ENCODE data around the gene ANGEL1. TPM values are rescaled to one million over a fixed set of nuclear protein-coding genes. Genes with fewer than 3 reads are reported as not detected.
A peak's percentile ranks its signal among the peaks of the same experiment; 100 is the strongest.

The ANGEL1 gene
- total RNA-seq, 4 donors from 2014 or later = 21.6 to 27.7 (median 26.1) TPM

DNA sequence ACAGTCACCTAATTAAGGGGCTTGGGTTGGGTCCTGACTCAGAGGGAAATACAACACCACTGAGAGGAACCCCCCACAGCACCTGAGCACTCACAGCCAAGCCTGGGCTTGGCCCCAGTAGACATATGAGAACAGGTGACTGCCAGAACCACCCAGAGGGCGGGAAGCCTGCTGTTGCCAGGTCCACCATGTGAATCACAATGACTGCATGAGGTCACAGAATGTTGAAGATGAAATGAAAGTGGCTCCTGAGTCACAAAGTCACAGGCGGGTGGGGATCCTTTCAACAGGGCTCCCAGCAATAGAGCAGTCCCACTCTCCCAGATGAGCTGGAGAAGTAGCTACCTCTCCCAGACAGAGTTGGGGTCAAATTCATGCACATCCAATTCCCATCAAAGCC is 13.4 kb upstream of the ANGEL1 start, which contains the start of gene LRRC74A:
Gene LRRC74A (plus strand): TSS at position 287 of the 400 bp plus-strand sequence. CDS start 290 bp downstream, outside the sequence.
- Histone ChIP-seq H3K27me3 (no peaks in the 10 kb centered on the region), H3K4me3 (no peak within 1 kb of the TSS), H3K36me3 (no peaks in the 10 kb centered on the region), H3K27ac (peak within 1 kb of the TSS in 2 of 4 donors; percentile 81 to 85), H3K4me1 (peaks cover 0 to 39% (median 24%) of the 10 kb centered on the region in 4 donors), H3K9me3 (no peaks in the 10 kb centered on the region)
- 94 to 100% methylated on average over 2 of the region's 2 CpGs for WGBS, 2 donors
- no peak for TF ChIP-seq EP300 (IDR thresholded peaks at IDR 0.05)
- TF ChIP-seq, protein P1, sequence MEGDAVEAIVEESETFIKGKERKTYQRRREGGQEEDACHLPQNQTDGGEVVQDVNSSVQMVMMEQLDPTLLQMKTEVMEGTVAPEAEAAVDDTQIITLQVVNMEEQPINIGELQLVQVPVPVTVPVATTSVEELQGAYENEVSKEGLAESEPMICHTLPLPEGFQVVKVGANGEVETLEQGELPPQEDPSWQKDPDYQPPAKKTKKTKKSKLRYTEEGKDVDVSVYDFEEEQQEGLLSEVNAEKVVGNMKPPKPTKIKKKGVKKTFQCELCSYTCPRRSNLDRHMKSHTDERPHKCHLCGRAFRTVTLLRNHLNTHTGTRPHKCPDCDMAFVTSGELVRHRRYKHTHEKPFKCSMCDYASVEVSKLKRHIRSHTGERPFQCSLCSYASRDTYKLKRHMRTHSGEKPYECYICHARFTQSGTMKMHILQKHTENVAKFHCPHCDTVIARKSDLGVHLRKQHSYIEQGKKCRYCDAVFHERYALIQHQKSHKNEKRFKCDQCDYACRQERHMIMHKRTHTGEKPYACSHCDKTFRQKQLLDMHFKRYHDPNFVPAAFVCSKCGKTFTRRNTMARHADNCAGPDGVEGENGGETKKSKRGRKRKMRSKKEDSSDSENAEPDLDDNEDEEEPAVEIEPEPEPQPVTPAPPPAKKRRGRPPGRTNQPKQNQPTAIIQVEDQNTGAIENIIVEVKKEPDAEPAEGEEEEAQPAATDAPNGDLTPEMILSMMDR (IDR thresholded peaks at IDR 0.05) = no peak
- no peak for TF ChIP-seq POLR2A (IDR thresholded peaks at IDR 0.05)
- no peak for DNase-seq (ENCODE audit: low spot score in 2 of 2)

DNA sequence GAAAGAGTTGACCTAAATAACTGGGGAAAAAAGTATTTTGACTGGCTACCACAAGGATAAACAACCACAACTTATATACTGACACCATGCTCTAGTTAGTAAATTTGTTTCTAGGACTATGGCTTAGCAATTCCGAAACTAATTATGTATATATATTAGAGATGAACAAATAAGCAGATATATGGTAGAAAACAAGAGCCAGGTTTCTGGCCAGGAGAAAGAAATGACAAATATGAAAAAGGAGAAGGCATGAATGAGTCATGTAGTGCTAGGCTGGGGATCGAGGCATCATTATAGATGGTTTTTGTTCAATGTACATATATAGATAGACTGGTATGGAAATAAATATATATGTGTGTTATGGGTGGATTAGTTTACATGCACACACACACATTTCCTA is 8.0 kb upstream of the ANGEL1 start:
- TF ChIP-seq EP300 (IDR thresholded peaks at IDR 0.05) (no peak), POLR2A (IDR thresholded peaks at IDR 0.05) (no peak)
- TF ChIP-seq, protein P1 (IDR thresholded peaks at IDR 0.05) = no peak
- whole genome bisulfite sequencing, 2 donors = 83 to 92% methylated on average over 2 of the region's 2 CpGs
- DNase-seq (ENCODE audit: low spot score in 2 of 2) = no peak
- no peaks in the 10 kb centered on the region for H3K36me3 ChIP-seq
- H3K27me3 ChIP-seq = no peaks in the 10 kb centered on the region
- H3K9me3 ChIP-seq = no peaks in the 10 kb centered on the region
- no peak overlapping the region for H3K4me3 ChIP-seq
- no peak overlapping the region for H3K27ac ChIP-seq
- no peaks in the 10 kb centered on the region for H3K4me1 ChIP-seq

DNA sequence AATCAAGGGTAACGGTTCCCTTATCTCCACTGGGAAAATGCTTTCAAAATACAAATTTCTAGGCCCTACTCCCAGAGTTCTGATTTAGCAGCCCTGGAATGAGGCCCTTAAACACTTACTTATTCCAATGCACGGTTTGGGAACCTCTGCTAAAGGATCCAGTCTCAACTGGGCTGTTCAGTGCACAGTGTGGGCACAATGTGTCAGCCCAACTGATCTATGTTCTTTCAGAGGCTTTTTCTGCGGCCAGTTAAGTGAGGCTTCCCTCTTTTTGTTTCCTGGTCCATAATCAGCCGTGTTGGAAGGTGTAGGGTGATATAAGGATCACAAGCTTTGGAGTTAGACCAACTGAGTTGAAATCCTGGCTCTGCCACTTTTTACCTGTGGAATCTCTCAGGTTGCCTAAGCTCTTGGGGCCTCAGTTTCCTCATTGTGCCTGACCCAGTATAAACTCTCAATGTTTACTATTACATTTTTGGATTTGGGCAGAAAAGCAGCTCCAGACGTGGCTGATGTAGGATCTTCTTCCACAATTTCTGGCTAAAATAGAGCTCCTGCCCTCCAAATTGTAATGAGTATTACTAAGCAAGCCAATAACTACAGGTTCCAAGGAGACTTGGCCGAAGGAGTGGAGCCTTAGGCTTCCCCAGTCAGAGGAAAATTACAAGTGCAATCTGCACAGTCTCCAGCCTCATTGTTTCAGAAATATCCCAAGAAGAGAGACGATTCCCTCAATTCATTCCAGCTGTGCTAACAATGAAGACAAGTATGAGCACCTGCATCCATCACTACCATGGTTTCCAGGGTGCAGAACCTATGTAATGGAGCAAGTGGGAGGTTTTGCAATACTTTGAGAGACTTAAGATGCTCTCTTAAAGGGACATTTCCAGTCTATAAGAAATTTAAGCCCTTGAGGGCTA is 2.3 kb upstream of the ANGEL1 start:
- 58 to 64% methylated on average over 7 of the region's 7 CpGs for WGBS, 2 donors
- TF ChIP-seq EP300 (IDR thresholded peaks at IDR 0.05) (no peak), POLR2A (IDR thresholded peaks at IDR 0.05) (no peak)
- TF ChIP-seq, protein P1 (IDR thresholded peaks at IDR 0.05) = no peak
- no peak for DNase-seq (ENCODE audit: low spot score in 2 of 2)
- no peaks in the 10 kb centered on the region for H3K9me3 ChIP-seq
- no peaks in the 10 kb centered on the region for H3K27me3 ChIP-seq
- peaks cover 0 to 32% (median 9%) of the 10 kb centered on the region in 4 donors for H3K4me1 ChIP-seq
- peak overlapping the region in 1 of 4 donors; percentile 60 for H3K27ac ChIP-seq
- H3K4me3 ChIP-seq = no peak overlapping the region
- no peaks in the 10 kb centered on the region for H3K36me3 ChIP-seq

DNA sequence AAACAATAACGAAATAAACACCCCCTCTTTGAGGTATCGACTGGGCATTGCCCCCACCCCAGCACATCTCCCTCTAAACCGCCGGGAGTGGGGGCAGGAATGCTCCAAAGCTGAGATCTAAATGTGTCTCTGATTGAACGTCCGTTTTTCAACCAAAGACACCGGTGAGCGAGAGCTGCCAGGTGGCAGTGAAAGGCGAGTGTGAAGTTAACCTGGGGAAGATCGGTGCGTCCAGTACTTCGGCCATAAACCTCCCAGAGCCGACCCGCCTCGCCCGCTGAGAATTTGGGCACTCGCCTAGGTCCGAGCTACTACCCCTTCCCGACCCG is 625 bp downstream of the ANGEL1 start:
- 0 to 1% methylated on average over 20 of the region's 20 CpGs for WGBS, 2 donors
- TF ChIP-seq, protein P1 (IDR thresholded peaks at IDR 0.05) = no peak
- TF ChIP-seq EP300 (IDR thresholded peaks at IDR 0.05) (no peak), POLR2A (IDR thresholded peaks at IDR 0.05) (no peak)
- H3K4me1 ChIP-seq = peaks cover 0 to 35% (median 9%) of the 10 kb centered on the region in 4 donors
- peaks cover 0 to 24% (median 0%) of the 10 kb centered on the region in 3 donors for H3K36me3 ChIP-seq
- H3K4me3 ChIP-seq = peak overlapping the region; percentile 74 to 88 (median 80)
- peak overlapping the region; percentile 78 to 95 (median 90) for H3K27ac ChIP-seq
- H3K9me3 ChIP-seq = no peaks in the 10 kb centered on the region
- no peaks in the 10 kb centered on the region for H3K27me3 ChIP-seq
- DNase-seq (ENCODE audit: low spot score in 2 of 2) = no peak

DNA sequence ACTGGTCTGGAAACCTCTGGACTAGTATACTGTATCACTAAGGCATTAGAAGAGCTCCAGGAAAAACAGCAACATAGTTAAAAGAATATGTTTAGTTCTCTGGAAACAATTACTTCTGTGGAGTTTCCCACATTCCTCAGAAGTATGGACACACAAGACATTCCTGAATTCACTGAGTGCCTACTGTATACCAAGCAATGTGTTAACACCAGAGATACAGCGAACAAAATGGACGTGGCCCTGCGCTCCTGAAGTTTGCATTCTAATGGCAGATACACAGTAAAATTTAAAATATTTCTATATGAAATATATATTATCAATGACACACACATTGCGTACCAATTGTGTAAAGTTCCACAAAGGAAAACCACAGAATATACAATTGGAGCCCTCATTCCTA is 1.1 kb downstream of the ANGEL1 start:
- DNase-seq (ENCODE audit: low spot score in 2 of 2) = no peak
- Histone ChIP-seq H3K27me3 (no peaks in the 10 kb centered on the region), H3K4me1 (peaks cover 0 to 35% (median 9%) of the 10 kb centered on the region in 4 donors), H3K9me3 (no peaks in the 10 kb centered on the region), H3K4me3 (peak overlapping the region; percentile 74 to 88 (median 80)), H3K27ac (peak overlapping the region; percentile 78 to 95 (median 90)), H3K36me3 (peaks cover 0 to 29% (median 0%) of the 10 kb centered on the region in 3 donors)
- TF ChIP-seq EP300 (IDR thresholded peaks at IDR 0.05) = no peak
- no peak for TF ChIP-seq POLR2A (IDR thresholded peaks at IDR 0.05)
- TF ChIP-seq, protein P1 (IDR thresholded peaks at IDR 0.05) = no peak
- 50 to 55% methylated on average over 4 of the region's 4 CpGs for WGBS, 2 donors

Measured in tibial nerve (tissue), 4 donors.